Fibroblast of mammary gland (primary cell): ENCODE measurements around the gene SMU1.

Source experiments
- DNase-seq: peaks from one replicate; pipeline ENCODE4 v3.0.0-alpha.2; 2010; ENCODE audit warnings: low read depth
- H3K4me3 ChIP-seq: 2 replicates; pipeline ENCODE4 v1.5.1; 2011; ENCODE audit warnings: low read depth, mild to moderate bottlenecking, low read length, moderate library complexity; ENCODE audit not compliant: control insufficient read depth
- TF ChIP-seq, protein P1 (sequence below): conservative IDR thresholded peaks from 2 replicates; pipeline ENCODE4 v1.5.1; 2011; ENCODE audit warnings: low read depth, low read length, inconsistent platforms; ENCODE audit not compliant: control insufficient read depth, insufficient read depth

Gene SMU1

DNA sequence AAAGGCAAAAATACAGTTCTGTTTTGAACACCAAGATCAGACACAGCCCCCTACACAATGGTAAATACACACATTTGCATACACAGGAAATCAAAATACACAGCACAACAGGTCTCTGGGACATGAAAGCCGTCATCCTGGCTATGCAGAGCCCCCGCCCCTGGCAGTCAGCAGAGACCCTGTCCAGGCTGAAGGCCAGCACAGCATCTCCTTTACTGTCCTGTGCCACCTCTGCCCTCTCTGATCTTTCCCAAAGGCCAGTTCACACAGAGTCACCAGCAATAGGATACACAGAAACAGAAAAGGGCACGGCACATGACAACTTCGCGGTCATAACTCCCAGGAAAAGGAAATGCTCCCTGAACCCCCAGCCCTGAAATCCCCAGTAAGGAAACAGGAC is 34.2 kb upstream of the SMU1 start:
- TF ChIP-seq, protein P1, sequence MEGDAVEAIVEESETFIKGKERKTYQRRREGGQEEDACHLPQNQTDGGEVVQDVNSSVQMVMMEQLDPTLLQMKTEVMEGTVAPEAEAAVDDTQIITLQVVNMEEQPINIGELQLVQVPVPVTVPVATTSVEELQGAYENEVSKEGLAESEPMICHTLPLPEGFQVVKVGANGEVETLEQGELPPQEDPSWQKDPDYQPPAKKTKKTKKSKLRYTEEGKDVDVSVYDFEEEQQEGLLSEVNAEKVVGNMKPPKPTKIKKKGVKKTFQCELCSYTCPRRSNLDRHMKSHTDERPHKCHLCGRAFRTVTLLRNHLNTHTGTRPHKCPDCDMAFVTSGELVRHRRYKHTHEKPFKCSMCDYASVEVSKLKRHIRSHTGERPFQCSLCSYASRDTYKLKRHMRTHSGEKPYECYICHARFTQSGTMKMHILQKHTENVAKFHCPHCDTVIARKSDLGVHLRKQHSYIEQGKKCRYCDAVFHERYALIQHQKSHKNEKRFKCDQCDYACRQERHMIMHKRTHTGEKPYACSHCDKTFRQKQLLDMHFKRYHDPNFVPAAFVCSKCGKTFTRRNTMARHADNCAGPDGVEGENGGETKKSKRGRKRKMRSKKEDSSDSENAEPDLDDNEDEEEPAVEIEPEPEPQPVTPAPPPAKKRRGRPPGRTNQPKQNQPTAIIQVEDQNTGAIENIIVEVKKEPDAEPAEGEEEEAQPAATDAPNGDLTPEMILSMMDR: no peak

DNA sequence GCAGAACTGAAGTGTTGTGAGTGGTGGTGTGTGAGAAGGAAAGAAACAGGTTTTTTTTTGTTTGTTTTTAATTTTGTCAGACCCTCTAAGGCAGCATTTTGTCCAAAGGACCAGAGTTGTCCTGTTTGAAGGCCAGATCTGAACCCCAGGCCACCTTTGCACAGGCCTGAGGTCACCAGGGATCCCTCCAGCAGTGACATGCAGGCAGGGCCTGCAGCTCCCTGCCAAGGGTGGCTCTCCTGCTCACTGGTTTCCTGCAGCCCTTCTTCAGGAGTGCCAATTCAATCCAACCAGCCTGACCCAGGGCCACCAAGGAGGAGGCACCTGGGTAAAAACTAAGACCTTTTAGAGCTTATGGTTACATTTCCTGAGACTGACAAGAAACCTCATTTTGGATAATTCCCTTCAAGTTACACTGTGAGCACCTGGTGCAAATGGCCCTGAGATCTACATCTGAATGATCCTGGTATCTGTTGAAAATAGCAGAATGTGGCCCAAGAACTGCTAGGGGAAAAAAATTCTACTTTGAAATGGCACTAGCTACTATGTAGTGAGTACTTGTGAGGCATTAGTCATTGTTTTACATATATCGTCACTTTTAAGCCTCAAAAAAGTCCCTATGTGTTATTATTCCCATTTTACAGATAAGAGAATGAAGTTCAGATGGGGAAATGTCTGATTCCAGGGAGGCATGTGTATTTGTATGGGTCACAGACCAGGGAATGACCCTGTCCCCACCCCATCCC is 33.5 kb upstream of the SMU1 start:
- no peak overlapping the region for H3K4me3 ChIP-seq
- no peak for DNase-seq
- TF ChIP-seq, protein P1: no peak

More for the DNA sequence above, 34.2 kb upstream of the SMU1 start:
- DNase-seq: no peak
- H3K4me3 ChIP-seq: no peak overlapping the region

DNA sequence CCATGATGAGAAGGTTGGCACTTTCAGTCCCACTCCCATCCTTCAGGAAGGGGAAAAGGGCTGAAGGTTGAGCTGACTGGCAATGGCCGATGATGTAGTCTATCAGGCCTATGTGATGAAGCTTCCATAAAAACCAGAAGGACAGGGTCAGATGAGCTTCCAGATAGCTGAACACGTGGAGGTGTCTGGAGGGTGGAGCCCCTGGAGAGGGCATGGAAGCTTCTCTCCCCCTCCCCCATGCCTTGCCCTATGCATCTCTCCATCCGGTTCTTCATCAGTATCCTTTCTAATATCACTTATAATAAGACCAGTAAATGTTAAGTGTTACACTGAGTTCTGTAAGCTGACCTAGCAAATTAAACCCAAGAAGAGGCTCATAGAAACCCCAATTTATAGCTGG is 32.6 kb upstream of the SMU1 start:
- no peak for DNase-seq
- TF ChIP-seq, protein P1: no peak
- no peak overlapping the region for H3K4me3 ChIP-seq

DNA sequence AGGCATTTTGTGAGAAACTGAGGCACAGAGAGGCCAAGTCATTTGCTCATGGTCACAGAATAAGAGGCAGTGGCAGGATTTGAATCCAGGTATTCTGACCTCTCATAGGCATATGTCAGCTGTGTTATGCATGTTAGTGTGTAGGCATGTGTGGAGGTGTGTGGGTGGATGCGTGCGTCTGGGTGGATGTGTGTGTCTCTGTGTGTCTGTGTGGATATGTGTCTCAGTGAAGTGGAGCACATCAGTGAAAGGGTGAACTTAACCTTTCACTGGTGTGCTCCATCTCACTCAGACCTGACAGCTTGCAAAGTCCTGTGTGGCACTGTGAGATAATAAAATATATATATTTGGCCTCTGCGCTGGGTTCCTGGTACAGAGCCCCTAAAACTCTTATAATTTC is 32.0 kb upstream of the SMU1 start:
- TF ChIP-seq, protein P1: no peak
- no peak overlapping the region for H3K4me3 ChIP-seq
- DNase-seq: no peak

DNA sequence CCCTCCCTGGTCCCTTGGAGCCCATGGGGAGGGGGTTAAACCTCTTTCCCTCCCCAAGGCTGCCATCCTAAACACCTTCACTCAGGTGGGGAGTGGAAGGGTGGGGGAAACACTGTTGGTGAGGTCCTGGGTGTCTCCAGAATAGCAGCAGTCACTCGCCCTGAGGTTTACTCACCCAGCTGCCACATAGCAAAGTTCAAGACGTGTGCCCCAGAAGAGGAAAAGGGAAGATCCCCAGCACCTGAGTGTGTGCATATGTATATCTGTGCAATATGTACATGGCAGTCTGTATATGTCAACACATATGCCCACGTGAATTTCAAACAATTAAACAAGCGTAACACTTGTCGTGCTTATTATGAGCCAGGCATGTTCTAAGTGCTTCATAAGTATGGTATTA is 31.3 kb upstream of the SMU1 start:
- DNase-seq: no peak
- TF ChIP-seq, protein P1: no peak
- H3K4me3 ChIP-seq: no peak overlapping the region

DNA sequence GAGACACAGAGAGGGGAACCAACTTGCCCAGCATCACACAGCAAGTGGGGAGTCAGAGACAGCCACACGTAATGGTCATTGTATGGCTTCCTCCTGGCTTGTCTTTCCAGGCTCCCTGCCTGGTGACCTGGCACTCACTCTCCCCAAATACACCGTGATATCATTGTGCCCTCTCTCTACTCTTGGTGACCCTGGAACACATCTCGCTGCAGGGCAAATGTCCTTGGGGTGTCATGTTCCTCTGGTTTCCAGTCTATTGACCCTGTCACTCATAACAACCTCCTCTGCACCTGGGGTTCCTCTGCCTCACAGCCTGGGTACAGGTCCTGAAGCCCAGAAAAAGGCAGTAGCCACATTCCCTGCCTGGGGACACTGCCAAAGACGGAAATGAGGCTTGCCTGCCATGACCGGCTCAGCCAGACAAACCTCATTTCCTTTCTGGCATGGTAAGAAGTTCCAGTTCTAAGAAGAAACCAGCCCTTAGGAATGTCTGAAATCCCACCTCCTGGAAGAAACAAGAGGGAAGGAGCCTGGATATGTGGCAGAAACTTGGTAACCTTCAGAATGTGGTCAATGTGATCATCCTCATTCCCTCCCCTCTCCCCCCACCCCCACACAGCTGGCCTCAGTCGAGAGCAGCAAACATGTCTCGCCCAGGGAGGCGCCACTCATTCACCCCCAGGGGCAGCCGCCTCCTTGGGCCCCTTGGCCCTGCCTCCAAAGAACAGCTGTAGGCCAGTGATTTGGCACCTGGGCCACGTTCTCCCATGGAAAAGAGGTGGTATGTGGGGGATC is 30.6 kb upstream of the SMU1 start:
- H3K4me3 ChIP-seq: no peak overlapping the region
- TF ChIP-seq, protein P1: no peak
- DNase-seq: peak; percentile 83

DNA sequence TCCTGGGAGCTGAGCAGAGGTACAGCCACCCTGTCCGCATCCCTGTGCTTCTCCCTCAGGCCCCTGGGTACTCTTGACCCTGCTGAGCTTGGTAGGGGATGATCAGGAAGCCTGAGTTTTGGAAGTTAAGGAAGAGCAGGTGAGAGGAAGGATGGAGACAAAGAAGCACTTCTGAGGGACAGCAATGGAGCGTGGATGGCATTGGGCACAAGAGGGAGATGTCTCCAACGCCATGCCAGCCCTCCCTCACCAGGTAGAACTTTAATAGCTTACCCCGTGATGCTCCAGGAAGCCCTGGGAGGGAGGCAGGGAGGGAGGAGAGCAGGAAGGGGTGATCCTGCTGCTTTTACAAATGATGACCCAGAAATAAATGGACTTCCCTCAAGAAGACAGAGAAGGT is 29.9 kb upstream of the SMU1 start:
- TF ChIP-seq, protein P1: no peak
- DNase-seq: no peak
- H3K4me3 ChIP-seq: no peak overlapping the region
